Lower lobe of right lung (tissue), 2 donors: Measurements from ENCODE around the gene MTERF4. TPM values are rescaled to one million over a fixed set of nuclear protein-coding genes. Genes with fewer than 3 reads are reported as not detected.
A peak's percentile ranks its signal among the peaks of the same experiment; 100 is the strongest.

ENCODE experiments used
- ATAC-seq, 2 donors: fragments of 200-7000 bp; cut with Tn5 transposase; one replicate each; pipeline ENCODE4 v1.9.1; 2020 to 2022; ENCODE audit warnings: mild to moderate bottlenecking in 2 of 2, moderate library complexity in 2 of 2
- DNase-seq: peaks from one replicate; pipeline ENCODE4 v3.0.0-alpha.2; 2020
- H3K27ac ChIP-seq: fragments of 200-600 bp; one replicate; pipeline ENCODE4 v1.8.0; 2022
- H3K27me3 ChIP-seq: fragments of 200-600 bp; one replicate; pipeline ENCODE4 v1.8.0; 2022; ENCODE audit warnings: low read depth
- H3K36me3 ChIP-seq: fragments of 200-600 bp; one replicate; pipeline ENCODE4 v1.8.0; 2022; ENCODE audit warnings: mild to moderate bottlenecking
- H3K4me1 ChIP-seq: fragments of 200-600 bp; one replicate; pipeline ENCODE4 v1.8.0; 2022
- H3K4me3 ChIP-seq: fragments of 200-600 bp; one replicate; pipeline ENCODE4 v1.8.0; 2022; ENCODE audit warnings: mild to moderate bottlenecking
- H3K9me3 ChIP-seq: fragments of 200-600 bp; one replicate; pipeline ENCODE4 v1.8.0; 2022
- intact Hi-C: fragments of 100-400 bp; cut with DNase I; formaldehyde crosslinking; loops from one replicate; pipeline ENCODE4 v1.11.0; 2022
- total RNA-seq: library from RNA; stranded (reverse); fragmentation: NEBNext Ultra II Directional; extraction: Animal tissue kit (Norgen Biotek cat#: 25700); gene quantifications from one replicate; pipeline ENCODE4 v1.2.1, GENCODE V29; 2021
- TF ChIP-seq, protein P1 (sequence below): fragments of 200-600 bp; IDR thresholded peaks from one replicate; pipeline ENCODE4 v1.8.0; 2022; ENCODE audit warnings: antibody characterized with exemption, mild to moderate bottlenecking
- donor health status: DM: no; HTN: yes; CAD: no; lungs with severe emphysema.

Gene MTERF4
- total RNA-seq, 1 donor from 2014 or later = 32.0 TPM

DNA sequence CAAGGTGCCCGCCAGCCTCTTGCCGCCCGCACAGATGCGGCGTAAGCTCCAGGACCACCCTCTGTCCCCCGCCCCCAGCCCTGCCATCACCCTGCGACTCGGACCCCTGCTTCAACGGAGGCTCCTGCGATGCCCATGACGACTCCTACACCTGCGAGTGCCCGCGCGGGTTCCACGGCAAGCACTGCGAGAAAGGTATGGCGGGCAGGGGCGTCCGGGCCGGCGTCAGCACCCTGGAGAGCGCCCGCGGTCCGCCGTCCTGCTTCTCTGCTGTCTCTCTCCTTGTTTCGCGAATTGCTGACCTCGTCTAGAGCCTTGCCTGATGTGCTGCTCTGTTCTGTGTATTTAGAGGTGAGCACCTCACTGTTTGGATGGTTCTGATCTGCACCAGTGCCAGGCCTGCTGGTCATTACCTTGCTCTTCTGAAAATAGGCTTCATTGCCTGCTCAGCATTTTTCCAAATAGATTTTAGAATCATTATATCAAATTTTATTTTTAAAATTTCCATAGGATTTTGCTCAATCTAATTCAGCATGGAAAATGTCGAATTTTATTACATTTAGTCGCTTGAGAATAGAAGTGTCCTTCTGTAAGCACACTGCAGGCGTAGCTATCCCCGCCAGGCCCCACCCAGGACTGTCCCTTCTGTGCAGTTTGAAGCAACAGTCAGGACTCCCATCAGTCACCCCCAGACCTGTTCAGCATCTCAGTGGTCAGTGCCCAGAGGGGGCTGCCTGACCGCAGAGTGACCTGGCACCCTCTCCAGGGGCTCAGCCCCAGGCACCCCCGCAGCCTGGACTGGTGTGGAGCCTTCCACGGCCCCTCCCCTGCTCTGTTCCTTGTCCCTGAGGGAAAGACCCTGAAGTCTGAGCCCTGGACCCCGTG lies 52.1 kb downstream of the MTERF4 start:
- Histone ChIP-seq H3K4me3 (no peak overlapping the region), H3K27me3 (no peaks in the 10 kb centered on the region), H3K27ac (no peak overlapping the region), H3K9me3 (no peaks in the 10 kb centered on the region), H3K36me3 (peaks cover 61% of the 10 kb centered on the region), H3K4me1 (no peaks in the 10 kb centered on the region)
- TF ChIP-seq, protein P1, sequence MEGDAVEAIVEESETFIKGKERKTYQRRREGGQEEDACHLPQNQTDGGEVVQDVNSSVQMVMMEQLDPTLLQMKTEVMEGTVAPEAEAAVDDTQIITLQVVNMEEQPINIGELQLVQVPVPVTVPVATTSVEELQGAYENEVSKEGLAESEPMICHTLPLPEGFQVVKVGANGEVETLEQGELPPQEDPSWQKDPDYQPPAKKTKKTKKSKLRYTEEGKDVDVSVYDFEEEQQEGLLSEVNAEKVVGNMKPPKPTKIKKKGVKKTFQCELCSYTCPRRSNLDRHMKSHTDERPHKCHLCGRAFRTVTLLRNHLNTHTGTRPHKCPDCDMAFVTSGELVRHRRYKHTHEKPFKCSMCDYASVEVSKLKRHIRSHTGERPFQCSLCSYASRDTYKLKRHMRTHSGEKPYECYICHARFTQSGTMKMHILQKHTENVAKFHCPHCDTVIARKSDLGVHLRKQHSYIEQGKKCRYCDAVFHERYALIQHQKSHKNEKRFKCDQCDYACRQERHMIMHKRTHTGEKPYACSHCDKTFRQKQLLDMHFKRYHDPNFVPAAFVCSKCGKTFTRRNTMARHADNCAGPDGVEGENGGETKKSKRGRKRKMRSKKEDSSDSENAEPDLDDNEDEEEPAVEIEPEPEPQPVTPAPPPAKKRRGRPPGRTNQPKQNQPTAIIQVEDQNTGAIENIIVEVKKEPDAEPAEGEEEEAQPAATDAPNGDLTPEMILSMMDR = no peak
- no peak for ATAC-seq
- intact Hi-C loops = no loop called here
- DNase-seq = no peak

DNA sequence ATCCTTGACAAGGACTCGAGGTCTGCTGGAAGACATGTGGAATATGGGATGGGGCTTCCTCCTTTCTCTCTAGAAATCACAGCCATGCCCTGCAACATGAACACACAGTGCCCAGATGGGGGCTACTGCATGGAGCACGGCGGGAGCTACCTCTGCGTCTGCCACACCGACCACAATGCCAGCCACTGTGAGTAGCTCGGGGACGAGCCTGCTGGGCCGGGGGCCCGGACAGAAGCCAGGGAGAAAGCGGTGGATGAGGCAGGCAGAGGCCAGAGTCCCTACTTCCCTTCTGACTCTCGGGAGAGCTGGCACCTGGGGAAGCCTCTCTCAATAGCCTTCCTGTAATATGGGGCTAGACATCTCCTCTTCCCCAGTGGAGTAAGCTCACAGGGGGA lies 53.1 kb downstream of the MTERF4 start:
- DNase-seq = no peak
- ATAC-seq = no peak
- intact Hi-C loops = no loop called here
- Histone ChIP-seq H3K4me3 (no peak overlapping the region), H3K27ac (no peak overlapping the region), H3K36me3 (peaks cover 50% of the 10 kb centered on the region), H3K4me1 (no peaks in the 10 kb centered on the region), H3K27me3 (no peaks in the 10 kb centered on the region), H3K9me3 (no peaks in the 10 kb centered on the region)
- TF ChIP-seq, protein P1 = no peak

DNA sequence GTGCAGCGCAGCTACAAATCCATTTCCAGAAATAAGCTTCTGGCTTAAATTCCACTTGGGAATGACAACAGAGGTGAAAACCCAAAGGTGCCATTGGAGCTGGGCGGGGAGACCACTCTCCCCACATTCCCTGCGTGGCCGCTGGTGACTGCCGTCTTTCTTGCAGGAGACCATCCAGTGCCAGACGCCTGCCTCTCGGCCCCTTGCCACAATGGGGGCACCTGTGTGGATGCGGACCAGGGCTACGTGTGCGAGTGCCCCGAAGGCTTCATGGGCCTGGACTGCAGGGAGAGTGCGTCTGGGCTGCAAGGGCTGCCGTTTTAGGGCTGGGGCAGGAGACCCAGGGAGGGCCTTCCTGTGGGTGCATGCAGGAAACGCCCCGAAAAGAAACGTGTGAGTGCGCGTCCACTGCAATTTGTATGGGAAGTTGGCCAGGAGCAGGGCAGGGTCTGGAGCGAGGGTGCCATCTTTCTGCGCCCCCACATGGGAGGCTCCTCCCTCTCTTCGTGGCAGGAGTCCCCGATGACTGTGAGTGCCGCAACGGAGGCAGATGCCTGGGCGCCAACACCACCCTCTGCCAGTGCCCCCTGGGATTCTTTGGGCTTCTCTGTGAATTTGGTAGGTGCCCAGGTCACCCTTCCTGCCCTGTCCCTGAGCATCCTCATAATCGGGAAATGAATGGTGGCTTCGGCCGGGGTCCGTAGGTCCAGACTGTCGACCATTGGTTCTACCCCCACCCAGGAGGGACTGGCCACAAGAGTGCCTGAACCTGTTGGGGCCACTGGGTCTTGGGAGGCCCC lies 53.7 kb downstream of the MTERF4 start:
- DNase-seq (no peak), ATAC-seq (no peak)
- Histone ChIP-seq H3K4me1 (no peaks in the 10 kb centered on the region), H3K27ac (no peak overlapping the region), H3K4me3 (no peak overlapping the region), H3K36me3 (peaks cover 48% of the 10 kb centered on the region), H3K9me3 (no peaks in the 10 kb centered on the region), H3K27me3 (no peaks in the 10 kb centered on the region)
- TF ChIP-seq, protein P1 = no peak
- intact Hi-C loops = no loop called here

DNA sequence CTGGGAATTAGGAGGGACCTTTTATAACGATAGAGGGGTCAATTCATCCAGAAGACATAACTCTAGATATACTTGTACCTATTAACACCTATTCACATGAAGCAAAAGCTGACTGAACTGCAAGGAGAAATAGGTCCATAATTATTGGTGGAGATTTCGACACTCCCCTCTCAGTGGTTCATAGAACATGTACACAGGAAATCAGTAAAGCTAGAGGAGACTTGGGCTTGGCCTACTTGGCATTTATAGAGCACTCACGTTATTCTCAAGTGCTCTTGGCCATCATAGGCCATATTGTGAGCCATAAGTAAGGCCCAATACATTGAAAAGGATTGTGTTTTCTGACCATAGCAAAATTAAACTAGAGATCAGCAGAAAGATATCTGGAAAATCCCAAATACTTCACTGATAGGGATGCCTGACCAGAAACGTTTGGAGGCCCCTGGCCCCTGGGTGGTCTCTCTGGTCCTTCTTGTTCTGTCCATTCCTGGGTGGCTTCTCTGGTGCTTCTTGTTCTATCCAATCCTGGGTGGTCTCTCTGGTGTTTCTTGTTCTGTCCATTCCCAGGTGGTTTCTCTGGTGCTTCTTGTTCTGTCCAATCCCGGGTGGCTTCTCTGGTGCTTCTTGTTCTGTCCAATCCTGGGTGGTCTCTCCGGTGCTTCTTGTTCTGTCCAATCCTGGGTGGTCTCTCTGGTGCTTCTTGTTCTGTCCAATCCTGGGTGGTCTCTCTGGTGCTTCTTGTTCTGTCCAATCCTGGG lies 54.7 kb downstream of the MTERF4 start:
- no peaks in the 10 kb centered on the region for H3K27me3 ChIP-seq
- H3K4me1 ChIP-seq = no peaks in the 10 kb centered on the region
- no peaks in the 10 kb centered on the region for H3K9me3 ChIP-seq
- no peak overlapping the region for H3K27ac ChIP-seq
- peaks cover 51% of the 10 kb centered on the region for H3K36me3 ChIP-seq
- TF ChIP-seq, protein P1 = no peak
- DNase-seq = no peak
- intact Hi-C loops = no loop called here
- ATAC-seq = peak; percentile 34 to 54
- H3K4me3 ChIP-seq = no peak overlapping the region

Other genes with a start within 250 kb of the MTERF4 start
- not detected for gene AGXT, start 233.5 kb downstream of the MTERF4 start, total RNA-seq
- gene MAB21L4, start 206.1 kb downstream of the MTERF4 start, total RNA-seq = 17.0 TPM
- 3.4 TPM for gene CROCC2, start 196.0 kb downstream of the MTERF4 start, total RNA-seq
- 36.2 TPM for gene SNED1, start 103.7 kb downstream of the MTERF4 start, total RNA-seq
- 10.8 TPM for gene PASK, start 47.2 kb upstream of the MTERF4 start, total RNA-seq
- gene PPP1R7, start 48.2 kb upstream of the MTERF4 start, total RNA-seq = 58.9 TPM
- gene ANO7, start 86.4 kb upstream of the MTERF4 start, total RNA-seq = 1.3 TPM
- 387 TPM for gene HDLBP, start 213.4 kb upstream of the MTERF4 start, total RNA-seq
- gene SEPTIN2, start 213.6 kb upstream of the MTERF4 start, total RNA-seq = 255 TPM